Measurements from ENCODE around the gene TBC1D10B. TPM values are rescaled to one million over a fixed set of nuclear protein-coding genes. Genes with fewer than 3 reads are reported as not detected.

TBC1D10B gene
- total RNA-seq, 1 donor from 2014 or later: 24.5 TPM

- Histone ChIP-seq H3K4me3 (ENCODE audit: low read length in 3 of 3) (peak overlapping the region; percentile 58 to 88 (median 78)), H3K27ac (ENCODE audit: low read depth, low read length) (peak overlapping the region; percentile 100), H3K4me1 (ENCODE audit: control insufficient read depth in 3 of 3, insufficient read depth in 3 of 3, low read length in 3 of 3) (peaks cover 28 to 55% (median 34%) of the 10 kb centered on the region in 3 donors), H3K36me3 (ENCODE audit: control insufficient read depth in 3 of 3, insufficient read depth in 3 of 3, low read length in 3 of 3) (peaks cover 10 to 16% (median 11%) of the 10 kb centered on the region in 3 donors), H3K27me3 (ENCODE audit: control insufficient read depth in 3 of 3, insufficient read depth in 3 of 3, low read length in 3 of 3) (no peaks in the 10 kb centered on the region), H3K9me3 (ENCODE audit: control insufficient read depth in 3 of 3, low read length in 3 of 3) (no peaks in the 10 kb centered on the region), H3K9ac (ENCODE audit: low read depth in 1 of 3, low read length in 3 of 3) (peak overlapping the region; percentile 78 to 89 (median 81))
Observed at GRCh38 chr16:30375864-30376263, 5.6 kb upstream of the TBC1D10B start.

GRCh38 chr16:30374538-30374937, 4.2 kb upstream of the TBC1D10B start, which contains the start of gene MYL11:
Gene MYL11 (plus strand): TSS chr16:30374802. CDS start chr16:30374858, 56 bp downstream.
- Histone ChIP-seq H3K27ac (ENCODE audit: low read depth, low read length) (peak within 1 kb of the TSS; percentile 100), H3K36me3 (ENCODE audit: control insufficient read depth in 3 of 3, insufficient read depth in 3 of 3, low read length in 3 of 3) (peaks cover 10 to 16% (median 11%) of the 10 kb centered on the region in 3 donors), H3K27me3 (ENCODE audit: control insufficient read depth in 3 of 3, insufficient read depth in 3 of 3, low read length in 3 of 3) (no peaks in the 10 kb centered on the region), H3K9ac (ENCODE audit: low read depth in 1 of 3, low read length in 3 of 3) (peak within 1 kb of the TSS; percentile 78 to 89 (median 81)), H3K4me3 (ENCODE audit: low read length in 3 of 3) (peak within 1 kb of the TSS; percentile 58 to 88 (median 78)), H3K4me1 (ENCODE audit: control insufficient read depth in 3 of 3, insufficient read depth in 3 of 3, low read length in 3 of 3) (peaks cover 28 to 55% (median 34%) of the 10 kb centered on the region in 3 donors), H3K9me3 (ENCODE audit: control insufficient read depth in 3 of 3, low read length in 3 of 3) (no peaks in the 10 kb centered on the region)

GRCh38 chr16:30372725-30373124, 2.4 kb upstream of the TBC1D10B start:
- H3K9ac ChIP-seq (ENCODE audit: low read depth in 1 of 3, low read length in 3 of 3): peak overlapping the region; percentile 45 to 87 (median 60)
- H3K36me3 ChIP-seq (ENCODE audit: control insufficient read depth in 3 of 3, insufficient read depth in 3 of 3, low read length in 3 of 3): peaks cover 10 to 13% (median 11%) of the 10 kb centered on the region in 3 donors
- H3K4me3 ChIP-seq (ENCODE audit: low read length in 3 of 3): peak overlapping the region; percentile 33 to 73 (median 47)
- H3K9me3 ChIP-seq (ENCODE audit: control insufficient read depth in 3 of 3, low read length in 3 of 3): no peaks in the 10 kb centered on the region
- H3K27me3 ChIP-seq (ENCODE audit: control insufficient read depth in 3 of 3, insufficient read depth in 3 of 3, low read length in 3 of 3): no peaks in the 10 kb centered on the region
- peak overlapping the region; percentile 100 for H3K27ac ChIP-seq (ENCODE audit: low read depth, low read length)
- peaks cover 35 to 60% (median 40%) of the 10 kb centered on the region in 3 donors for H3K4me1 ChIP-seq (ENCODE audit: control insufficient read depth in 3 of 3, insufficient read depth in 3 of 3, low read length in 3 of 3)

- Histone ChIP-seq H3K9me3 (ENCODE audit: control insufficient read depth in 3 of 3, low read length in 3 of 3) (no peaks in the 10 kb centered on the region), H3K36me3 (ENCODE audit: control insufficient read depth in 3 of 3, insufficient read depth in 3 of 3, low read length in 3 of 3) (peaks cover 10 to 11% (median 11%) of the 10 kb centered on the region in 3 donors), H3K27ac (ENCODE audit: low read depth, low read length) (peak overlapping the region; percentile 100), H3K4me3 (ENCODE audit: low read length in 3 of 3) (peak overlapping the region; percentile 73 to 80 (median 76)), H3K4me1 (ENCODE audit: control insufficient read depth in 3 of 3, insufficient read depth in 3 of 3, low read length in 3 of 3) (peaks cover 38 to 62% (median 43%) of the 10 kb centered on the region in 3 donors), H3K9ac (ENCODE audit: low read depth in 1 of 3, low read length in 3 of 3) (peak overlapping the region; percentile 83 to 88 (median 87)), H3K27me3 (ENCODE audit: control insufficient read depth in 3 of 3, insufficient read depth in 3 of 3, low read length in 3 of 3) (no peaks in the 10 kb centered on the region)
Observed at GRCh38 chr16:30372038-30372712, 1.9 kb upstream of the TBC1D10B start.

GRCh38 chr16:30371248-30371816, 1.0 kb upstream of the TBC1D10B start:
- Histone ChIP-seq H3K27me3 (ENCODE audit: control insufficient read depth in 3 of 3, insufficient read depth in 3 of 3, low read length in 3 of 3) (no peaks in the 10 kb centered on the region), H3K4me3 (ENCODE audit: low read length in 3 of 3) (peak overlapping the region; percentile 73 to 80 (median 76)), H3K4me1 (ENCODE audit: control insufficient read depth in 3 of 3, insufficient read depth in 3 of 3, low read length in 3 of 3) (peaks cover 38 to 64% (median 48%) of the 10 kb centered on the region in 3 donors), H3K9me3 (ENCODE audit: control insufficient read depth in 3 of 3, low read length in 3 of 3) (no peaks in the 10 kb centered on the region), H3K36me3 (ENCODE audit: control insufficient read depth in 3 of 3, insufficient read depth in 3 of 3, low read length in 3 of 3) (peaks cover 7% of the 10 kb centered on the region in 3 donors), H3K9ac (ENCODE audit: low read depth in 1 of 3, low read length in 3 of 3) (peak overlapping the region; percentile 83 to 88 (median 87)), H3K27ac (ENCODE audit: low read depth, low read length) (peak overlapping the region; percentile 100)

- H3K4me1 ChIP-seq (ENCODE audit: control insufficient read depth in 3 of 3, insufficient read depth in 3 of 3, low read length in 3 of 3): peaks cover 44 to 66% (median 51%) of the 10 kb centered on the region in 3 donors
- H3K9ac ChIP-seq (ENCODE audit: low read depth in 1 of 3, low read length in 3 of 3): peak overlapping the region in 2 of 3 donors; percentile 89 to 91
Observed at GRCh38 chr16:30369938-30370455, 297 bp downstream of the TBC1D10B start.

GRCh38 chr16:30369091-30369937, 980 bp downstream of the TBC1D10B start:
- Histone ChIP-seq H3K27me3 (ENCODE audit: control insufficient read depth in 3 of 3, insufficient read depth in 3 of 3, low read length in 3 of 3) (no peaks in the 10 kb centered on the region), H3K9me3 (ENCODE audit: control insufficient read depth in 3 of 3, low read length in 3 of 3) (no peaks in the 10 kb centered on the region), H3K9ac (ENCODE audit: low read depth in 1 of 3, low read length in 3 of 3) (peak overlapping the region; percentile 85 to 91 (median 89)), H3K36me3 (ENCODE audit: control insufficient read depth in 3 of 3, insufficient read depth in 3 of 3, low read length in 3 of 3) (peaks cover 10 to 13% (median 11%) of the 10 kb centered on the region in 3 donors), H3K4me3 (ENCODE audit: low read length in 3 of 3) (peak overlapping the region; percentile 85 to 93 (median 88)), H3K27ac (ENCODE audit: low read depth, low read length) (peak overlapping the region; percentile 69), H3K4me1 (ENCODE audit: control insufficient read depth in 3 of 3, insufficient read depth in 3 of 3, low read length in 3 of 3) (peaks cover 45 to 68% (median 48%) of the 10 kb centered on the region in 3 donors)

More at GRCh38 chr16:30369938-30370455, 297 bp downstream of the TBC1D10B start:
- Histone ChIP-seq H3K27me3 (ENCODE audit: control insufficient read depth in 3 of 3, insufficient read depth in 3 of 3, low read length in 3 of 3) (no peaks in the 10 kb centered on the region), H3K36me3 (ENCODE audit: control insufficient read depth in 3 of 3, insufficient read depth in 3 of 3, low read length in 3 of 3) (peaks cover 5 to 6% (median 6%) of the 10 kb centered on the region in 3 donors), H3K9me3 (ENCODE audit: control insufficient read depth in 3 of 3, low read length in 3 of 3) (no peaks in the 10 kb centered on the region), H3K27ac (ENCODE audit: low read depth, low read length) (peak overlapping the region; percentile 100), H3K4me3 (ENCODE audit: low read length in 3 of 3) (peak overlapping the region; percentile 85 to 93 (median 88))

GRCh38 chr16:30368792-30369090, 1.6 kb downstream of the TBC1D10B start:
- peaks cover 10 to 14% (median 11%) of the 10 kb centered on the region in 3 donors for H3K36me3 ChIP-seq (ENCODE audit: control insufficient read depth in 3 of 3, insufficient read depth in 3 of 3, low read length in 3 of 3)
- H3K27me3 ChIP-seq (ENCODE audit: control insufficient read depth in 3 of 3, insufficient read depth in 3 of 3, low read length in 3 of 3): no peaks in the 10 kb centered on the region
- peak overlapping the region; percentile 85 to 93 (median 88) for H3K4me3 ChIP-seq (ENCODE audit: low read length in 3 of 3)
- H3K27ac ChIP-seq (ENCODE audit: low read depth, low read length): peak overlapping the region; percentile 69
- H3K9ac ChIP-seq (ENCODE audit: low read depth in 1 of 3, low read length in 3 of 3): peak overlapping the region; percentile 85 to 91 (median 89)
- H3K4me1 ChIP-seq (ENCODE audit: control insufficient read depth in 3 of 3, insufficient read depth in 3 of 3, low read length in 3 of 3): peaks cover 41 to 64% (median 48%) of the 10 kb centered on the region in 3 donors
- H3K9me3 ChIP-seq (ENCODE audit: control insufficient read depth in 3 of 3, low read length in 3 of 3): no peaks in the 10 kb centered on the region

GRCh38 chr16:30368122-30368791, 2.0 kb downstream of the TBC1D10B start:
- H3K9me3 ChIP-seq (ENCODE audit: control insufficient read depth in 3 of 3, low read length in 3 of 3): no peaks in the 10 kb centered on the region
- peaks cover 11 to 15% (median 12%) of the 10 kb centered on the region in 3 donors for H3K36me3 ChIP-seq (ENCODE audit: control insufficient read depth in 3 of 3, insufficient read depth in 3 of 3, low read length in 3 of 3)
- H3K4me3 ChIP-seq (ENCODE audit: low read length in 3 of 3): peak overlapping the region; percentile 85 to 93 (median 88)
- H3K27me3 ChIP-seq (ENCODE audit: control insufficient read depth in 3 of 3, insufficient read depth in 3 of 3, low read length in 3 of 3): no peaks in the 10 kb centered on the region
- H3K9ac ChIP-seq (ENCODE audit: low read depth in 1 of 3, low read length in 3 of 3): peak overlapping the region; percentile 85 to 91 (median 89)
- H3K4me1 ChIP-seq (ENCODE audit: control insufficient read depth in 3 of 3, insufficient read depth in 3 of 3, low read length in 3 of 3): peaks cover 38 to 64% (median 48%) of the 10 kb centered on the region in 3 donors
- H3K27ac ChIP-seq (ENCODE audit: low read depth, low read length): peak overlapping the region; percentile 69
